A375 (cell line): Measurements from ENCODE around the gene PRM2. TPM values are rescaled to one million over a fixed set of nuclear protein-coding genes. Genes with fewer than 3 reads are reported as not detected.

Source experiments
- small RNA-seq: library from RNA; depleted of rRNA; stranded (forward); fragments of <200 nt; gene quantifications from one replicate; pipeline ENCODE3, GENCODE V24; 2014
- total RNA-seq: library from RNA; depleted of rRNA; stranded (reverse); fragments of >200 nt; shearing (Covaris generic); gene quantifications from 2 replicates; pipeline ENCODE4 v1.2.3, GENCODE V29; 2014; rRNA removed

Gene PRM2, protein sequence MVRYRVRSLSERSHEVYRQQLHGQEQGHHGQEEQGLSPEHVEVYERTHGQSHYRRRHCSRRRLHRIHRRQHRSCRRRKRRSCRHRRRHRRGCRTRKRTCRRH
- total RNA-seq, result not detected in 2 replicates

DNA sequence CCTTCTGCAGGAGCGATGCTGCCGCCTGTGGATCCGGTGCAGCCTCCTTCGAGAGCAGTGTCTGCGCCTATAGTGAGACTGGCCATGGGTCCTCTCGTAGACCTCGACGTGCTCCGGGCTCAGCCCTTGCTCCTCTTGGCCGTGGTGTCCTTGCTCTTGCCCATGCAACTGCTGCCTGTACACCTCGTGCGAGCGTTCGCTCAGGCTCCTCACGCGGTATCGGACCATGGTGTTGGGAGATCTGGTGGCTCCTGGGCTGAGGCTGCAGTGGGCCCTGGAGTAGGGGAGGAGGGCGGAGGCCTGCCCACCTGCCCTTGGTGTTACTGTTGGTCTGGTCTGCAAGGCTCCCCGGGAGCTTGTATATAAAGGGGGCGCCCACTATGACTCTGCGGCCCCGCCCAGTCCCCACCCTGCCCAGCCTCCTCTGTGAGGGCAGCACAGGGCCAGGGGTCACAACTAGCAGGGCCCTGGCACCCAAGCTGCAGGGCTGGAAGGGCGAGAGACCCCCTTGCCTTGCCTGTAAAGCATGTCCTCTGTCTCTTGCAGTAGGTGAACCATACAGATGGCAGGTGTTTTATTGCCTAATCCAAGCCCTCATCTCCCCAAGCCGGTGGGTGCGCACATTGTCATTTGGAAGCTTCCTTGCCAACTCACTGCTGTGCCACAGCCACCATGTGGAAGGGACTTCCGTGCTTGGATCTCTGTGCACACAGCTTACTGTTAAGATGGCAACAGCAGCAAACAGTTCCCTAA, at the start of gene PRM2:
Gene PRM2 (minus strand): TSS at position 338 of the 753 bp plus-strand sequence. CDS start 110 bp downstream, at position 228.

DNA sequence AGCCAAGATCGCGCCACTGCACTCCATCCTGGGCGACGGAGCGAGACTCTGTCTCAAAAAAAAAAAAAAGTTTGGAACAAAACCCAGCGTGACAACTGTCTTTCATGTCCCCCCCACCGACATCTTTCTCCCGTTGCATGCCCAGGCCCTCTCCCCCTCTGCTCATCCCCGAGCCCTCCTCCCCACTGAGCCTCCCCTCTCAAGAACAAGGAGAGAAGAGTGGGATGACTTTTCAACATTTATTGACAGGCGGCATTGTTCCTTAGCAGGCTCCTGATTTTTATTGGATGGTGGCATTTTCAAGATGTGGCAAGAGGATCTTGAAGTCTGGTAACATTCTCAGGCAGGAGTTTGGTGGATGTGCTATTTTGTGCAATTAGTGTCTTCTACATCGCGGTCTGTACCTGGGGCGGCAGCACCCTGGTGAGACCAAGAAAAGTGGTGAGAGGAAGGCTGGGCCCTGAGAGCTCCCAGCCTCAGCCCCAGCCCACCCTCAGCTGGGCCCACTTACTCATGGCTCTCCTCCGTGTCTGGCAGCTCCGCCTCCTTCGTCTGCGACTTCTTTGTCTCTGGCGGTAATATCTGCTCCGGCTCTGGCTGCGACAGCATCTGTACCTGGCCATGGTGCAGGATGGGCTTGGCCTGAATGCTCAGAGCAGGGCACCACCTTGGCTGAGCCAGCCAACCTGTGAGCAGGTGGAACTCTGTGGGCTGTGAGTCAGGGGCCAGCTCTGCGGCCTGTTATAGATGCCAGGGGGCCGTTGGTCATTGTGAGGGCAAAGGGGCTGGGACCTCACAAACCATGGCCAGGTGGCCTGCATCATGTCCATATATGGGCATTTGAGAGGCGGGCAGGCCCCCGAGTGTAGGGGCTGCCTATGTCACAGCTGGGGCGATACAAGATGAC, 4.6 kb upstream of the PRM2 start, which contains the start of gene PRM1:
Gene PRM1 (minus strand): TSS at position 715 of the 907 bp plus-strand sequence. CDS start 92 bp downstream, at position 623.

DNA sequence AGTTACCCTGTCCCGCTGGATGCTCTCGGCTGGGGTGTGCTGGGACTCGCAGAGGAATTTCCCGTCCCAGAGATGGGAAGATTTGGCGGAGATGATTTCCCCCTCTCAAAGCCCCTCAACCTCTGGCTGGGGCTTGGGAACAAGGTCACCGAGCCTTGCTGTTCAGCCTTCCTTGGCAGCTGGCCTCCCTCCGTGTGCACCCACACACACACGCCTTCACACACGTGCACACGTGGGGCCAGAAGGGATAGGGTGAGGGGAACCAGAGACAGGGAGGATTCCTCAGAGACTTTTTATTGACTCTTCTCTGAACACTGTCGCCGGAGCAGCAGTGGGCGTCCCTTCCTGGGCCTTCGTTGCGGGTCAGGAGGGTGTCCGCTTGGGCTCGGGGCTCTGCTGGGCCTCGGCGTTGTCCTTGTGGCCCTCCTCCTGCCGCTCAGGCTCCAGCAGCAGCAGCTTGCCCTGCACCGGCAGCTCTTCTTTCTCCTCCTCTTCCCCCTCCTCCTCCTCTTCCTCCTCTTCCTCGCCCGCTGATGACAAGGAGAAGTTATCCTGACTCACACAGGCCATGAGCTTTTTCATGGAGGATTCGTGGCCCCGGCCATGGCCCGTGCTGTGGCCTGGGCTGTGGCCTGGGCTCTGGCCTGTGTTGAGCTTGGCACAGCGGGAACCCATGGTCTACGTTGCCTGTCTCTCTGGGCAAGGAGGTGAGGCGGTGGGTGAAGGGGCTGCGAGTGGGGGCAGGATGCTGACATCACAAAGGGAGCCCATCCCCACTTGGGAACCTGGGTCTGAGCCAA, 3.2 kb downstream of the PRM2 start, which contains the start of gene PRM3:
Gene PRM3 (minus strand): TSS at position 709 of the 800 bp plus-strand sequence. CDS start 34 bp downstream, at position 675.

DNA sequence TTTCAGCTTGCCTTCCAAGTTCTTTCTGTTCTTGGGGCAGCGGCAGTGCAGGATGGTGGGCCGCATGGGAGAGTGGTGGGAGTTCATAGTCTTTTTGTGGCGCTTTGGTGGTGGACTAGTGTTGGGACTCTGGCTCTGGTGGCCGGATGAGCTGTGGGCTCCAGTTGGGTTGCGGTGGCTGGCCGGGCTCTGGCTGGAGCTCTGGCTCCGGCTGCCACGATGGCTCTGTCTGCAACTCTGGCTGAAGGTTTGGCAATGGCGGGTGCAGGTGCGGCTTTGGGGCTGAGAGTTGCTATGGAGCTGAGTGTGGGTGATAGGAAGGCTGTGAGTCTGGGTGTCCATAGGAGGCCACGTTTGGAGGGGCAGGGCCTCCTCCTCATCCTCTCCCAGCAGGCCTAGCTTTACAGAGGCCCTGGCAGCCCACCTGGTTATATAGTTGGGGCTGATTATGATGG, 7.3 kb downstream of the PRM2 start, which contains the start of gene TNP2:
Gene TNP2 (minus strand): TSS at position 405 of the 455 bp plus-strand sequence. CDS start 63 bp downstream, at position 342.

DNA sequence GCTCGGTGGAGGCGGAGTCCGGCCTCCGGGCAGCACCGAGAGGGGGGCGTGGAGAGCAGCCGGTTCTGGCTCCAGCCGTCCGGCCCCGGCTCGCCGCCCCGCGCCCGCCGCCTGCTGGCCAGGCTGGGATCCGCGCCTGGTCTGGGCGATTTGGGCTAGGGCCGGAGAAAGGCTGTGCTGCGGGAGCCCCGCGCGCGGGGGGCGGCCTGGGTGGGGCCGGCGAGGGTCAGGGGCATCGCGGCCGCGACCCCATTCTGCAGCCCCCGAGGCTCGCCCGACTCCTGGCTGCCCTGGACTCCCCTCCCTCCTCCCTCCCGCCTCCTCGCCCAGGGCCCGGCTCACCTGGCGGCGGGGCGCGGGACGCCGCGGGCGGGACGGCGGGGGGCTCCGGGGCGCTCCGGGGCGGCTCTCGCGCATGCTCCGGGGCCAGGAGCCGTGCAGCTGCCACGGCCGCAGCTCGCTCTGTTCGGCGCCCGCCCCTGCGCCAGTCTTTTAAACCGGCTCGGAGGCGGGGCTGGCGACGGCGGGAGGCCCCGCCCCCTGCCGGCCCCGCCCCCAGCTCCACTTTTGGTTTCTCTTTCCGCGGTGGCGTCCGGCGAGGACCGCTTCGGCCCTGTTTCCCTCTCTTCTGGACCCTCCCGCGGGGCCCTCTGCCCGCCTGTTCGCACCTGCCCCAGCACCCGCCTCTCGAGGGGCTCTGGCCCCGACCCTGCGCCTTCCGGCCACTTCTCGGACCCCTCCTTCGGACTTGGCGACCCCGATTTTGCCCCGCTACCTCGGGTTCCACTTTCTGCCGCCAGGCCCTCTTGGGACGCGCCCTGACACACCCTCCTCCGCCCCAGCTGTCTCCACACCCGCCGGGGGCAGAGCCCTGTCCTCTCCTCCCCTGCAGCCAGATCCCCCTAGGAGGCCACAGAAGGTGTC, 20.3 kb downstream of the PRM2 start, which contains the start of gene SOCS1:
Gene SOCS1 (minus strand): TSS at position 468 of the 924 bp plus-strand sequence. CDS start 726 bp downstream, outside the sequence.

Small RNA genes within 50 kb of the gene (small RNA-seq; reads per million reads assigned to genes)
- gene MIR548H2 (not detected), gene RF00019 (not detected), gene RF00554 (not detected)

Other genes starting within 250 kb of the PRM2 start
- 0.49 and 1.6 TPM in 2 replicates for gene SOCS1, start 20.3 kb downstream of the PRM2 start, total RNA-seq
- not detected in 2 replicates for gene TNP2, start 7.2 kb downstream of the PRM2 start, total RNA-seq
- gene PRM3, start 2.9 kb downstream of the PRM2 start, total RNA-seq, result not detected in 2 replicates
- not detected in 2 replicates for gene PRM1, start 4.8 kb upstream of the PRM2 start, total RNA-seq
- 17.5 and 18.7 TPM in 2 replicates for gene RMI2, start 69.0 kb upstream of the PRM2 start, total RNA-seq